Prostate gland (tissue), 2 donors: ENCODE measurements around the gene CABCOCO1. TPM values are rescaled to one million over a fixed set of nuclear protein-coding genes. Genes with fewer than 3 reads are reported as not detected.

Source experiments
- DNase-seq: peaks from one replicate; pipeline ENCODE4 v3.0.0-alpha.2; 2019; ENCODE audit warnings: low spot score
- H3K27ac ChIP-seq, 2 donors: fragments of 200-600 bp; sonication (generic); 2 replicates each; pipeline ENCODE4 v1.5.1; 2017 to 2019
- H3K27me3 ChIP-seq: fragments of 200-600 bp; sonication (generic); replicated peaks from 2 replicates; pipeline ENCODE4 v1.5.1; 2019; ENCODE audit not compliant: insufficient read depth
- H3K36me3 ChIP-seq, 2 donors: fragments of 200-600 bp; sonication (generic); 1 replicate in 1 of 2; 2 replicates in 1 of 2; pipeline versions ENCODE4 v1.5.1 to v1.8.1; 2017 to 2019
- H3K4me1 ChIP-seq: fragments of 200-600 bp; sonication (generic); replicated peaks from 2 replicates; pipeline ENCODE4 v1.5.1; 2019
- H3K4me3 ChIP-seq, 2 donors: fragments of 200-600 bp; sonication (generic); 2 replicates each; pipeline ENCODE4 v1.5.1; 2017 to 2019
- H3K9me3 ChIP-seq: fragments of 200-600 bp; sonication (generic); 2 replicates; pipeline ENCODE4 v1.5.1; 2017
- CTCF ChIP-seq, 4 experiments: fragments of 200-600 bp in 2 of 4; fragments of 450-650 bp in 2 of 4; sonication (generic) in 2 of 4; IDR thresholded peaks; 1 replicate in 3 of 4; 2 replicates in 1 of 4; pipeline ENCODE4 v1.5.1; 2016 to 2019; ENCODE audit warnings: antibody characterized with exemption in 4 of 4, mild to moderate bottlenecking in 2 of 4, moderate library complexity in 2 of 4
- POLR2A ChIP-seq: fragments of 450-650 bp; IDR thresholded peaks from one replicate; pipeline ENCODE4 v1.6.1; 2016; ENCODE audit warnings: antibody characterized with exemption, mild to moderate bottlenecking
- POLR2AphosphoS5 ChIP-seq: sonication (generic); formaldehyde crosslinking; IDR thresholded peaks from one replicate; pipeline ENCODE4 v1.6.1; 2017; ENCODE audit warnings: antibody characterized with exemption
- WGBS: methylation state at CpG from one replicate; pipeline ENCODE4 v1.1.5; 2018; 5-methylcytosine and 5-hydroxymethylcytosine counted together
- intact Hi-C: fragments of 100-400 bp; cut with DNase I; formaldehyde crosslinking; loops from one replicate; pipeline ENCODE4 v1.14.2; 2022
- total RNA-seq, 2 donors: library from RNA; depleted of rRNA; stranded (reverse); fragments of >200 nt; gene quantifications; one replicate each; pipeline ENCODE4 v1.1.0, GENCODE V29; 2016

Gene CABCOCO1
- total RNA-seq, 2 donors from 2014 or later, result 1.0 to 1.9 TPM

DNA sequence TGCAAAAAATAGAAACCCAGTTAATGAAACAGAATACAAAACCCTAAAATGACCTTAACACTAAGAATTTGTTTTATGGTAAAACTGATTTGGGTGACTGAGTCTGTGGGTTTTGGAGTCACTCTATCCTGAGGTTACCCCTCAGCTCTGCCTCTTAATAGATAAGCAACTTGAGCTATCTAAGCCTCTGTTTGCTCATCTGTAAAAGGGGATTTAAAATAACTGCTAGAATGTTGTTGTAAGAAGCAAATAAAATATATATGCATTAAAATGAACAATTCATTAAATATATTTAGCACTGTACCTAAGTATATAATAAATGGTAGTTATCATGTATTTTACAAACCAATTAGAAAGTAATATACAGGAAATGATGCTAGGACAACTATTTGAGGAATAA is 115.4 kb downstream of the CABCOCO1 start:
- no peak for TF ChIP-seq CTCF (IDR thresholded peaks at IDR 0.05)
- Histone ChIP-seq H3K9me3 (no peaks in the 10 kb centered on the region), H3K27ac (no peak overlapping the region)

DNA sequence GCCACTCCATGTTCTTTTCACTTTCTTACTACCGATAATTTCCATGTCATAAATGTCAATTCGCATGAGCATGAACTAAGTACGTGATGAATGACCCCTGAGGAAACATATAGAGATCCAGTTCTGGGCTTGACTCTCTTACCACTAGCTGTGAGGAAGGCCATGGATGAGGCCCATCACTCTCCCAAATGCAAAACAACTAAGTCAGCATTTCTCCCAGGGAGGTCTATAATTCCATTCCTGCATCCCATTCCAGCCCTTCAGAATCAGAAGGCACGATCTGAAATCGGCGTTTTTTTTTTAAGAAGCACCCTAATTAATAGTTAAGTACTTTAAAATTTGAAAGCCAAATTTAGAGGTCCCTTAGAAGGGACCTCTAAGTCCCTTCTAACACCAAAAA is 116.5 kb downstream of the CABCOCO1 start:
- 90% methylated on average over 6 of the region's 6 CpGs for WGBS
- no peaks in the 10 kb centered on the region for H3K9me3 ChIP-seq
- no peaks in the 10 kb centered on the region for H3K4me1 ChIP-seq
- intact Hi-C loops, result no loop called here
- H3K4me3 ChIP-seq, result no peak overlapping the region
- no peaks in the 10 kb centered on the region for H3K27me3 ChIP-seq
- TF ChIP-seq POLR2A (no peak), CTCF (IDR thresholded peaks at IDR 0.05) (no peak), POLR2AphosphoS5 (no peak)
- no peak overlapping the region for H3K27ac ChIP-seq
- H3K36me3 ChIP-seq, result no peaks in the 10 kb centered on the region
- DNase-seq, result no peak

More for the DNA sequence above, 115.4 kb downstream of the CABCOCO1 start:
- H3K27me3 ChIP-seq, result no peaks in the 10 kb centered on the region
- H3K36me3 ChIP-seq, result no peaks in the 10 kb centered on the region
- intact Hi-C loops, result no loop called here
- DNase-seq, result no peak
- no peak overlapping the region for H3K4me3 ChIP-seq
- no peaks in the 10 kb centered on the region for H3K4me1 ChIP-seq

- 72% methylated on average over 9 of the region's 9 CpGs for WGBS
- Histone ChIP-seq H3K4me1 (no peaks in the 10 kb centered on the region), H3K36me3 (no peaks in the 10 kb centered on the region), H3K27me3 (no peaks in the 10 kb centered on the region), H3K27ac (no peak overlapping the region), H3K4me3 (no peak overlapping the region), H3K9me3 (no peaks in the 10 kb centered on the region)
- intact Hi-C loops, result no loop called here
- DNase-seq, result no peak
- TF ChIP-seq CTCF (IDR thresholded peaks at IDR 0.05) (no peak), POLR2AphosphoS5 (no peak), POLR2A (no peak)
Observed at GRCh38 chr10:61779950-61780659, 117.4 kb downstream of the CABCOCO1 start.

DNA sequence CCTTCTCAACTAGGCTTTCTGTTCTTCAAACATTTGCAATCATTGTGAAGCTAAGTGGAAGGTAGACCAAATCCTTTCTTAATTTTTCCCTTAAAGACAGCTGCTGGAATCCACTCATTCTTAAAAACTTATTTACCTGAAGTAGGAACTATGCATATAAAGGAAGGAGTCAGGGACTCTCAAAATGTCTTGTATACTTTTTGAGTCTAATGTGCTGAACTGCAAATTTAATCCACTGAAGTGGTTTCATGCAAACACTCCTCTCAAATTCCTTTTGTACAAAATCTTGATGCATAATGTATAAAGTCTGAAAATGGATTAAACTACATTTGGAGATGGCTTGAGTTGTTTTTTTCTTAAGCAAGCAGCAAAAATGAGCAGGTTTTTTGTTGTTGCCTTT is 118.0 kb downstream of the CABCOCO1 start:
- H3K27ac ChIP-seq, result no peak overlapping the region
- no peak for DNase-seq
- no peaks in the 10 kb centered on the region for H3K36me3 ChIP-seq
- H3K4me1 ChIP-seq, result no peaks in the 10 kb centered on the region
- TF ChIP-seq CTCF (IDR thresholded peaks at IDR 0.05) (no peak), POLR2AphosphoS5 (no peak), POLR2A (no peak)
- intact Hi-C loops, result no loop called here
- no peak overlapping the region for H3K4me3 ChIP-seq
- H3K9me3 ChIP-seq, result no peaks in the 10 kb centered on the region
- H3K27me3 ChIP-seq, result no peaks in the 10 kb centered on the region

DNA sequence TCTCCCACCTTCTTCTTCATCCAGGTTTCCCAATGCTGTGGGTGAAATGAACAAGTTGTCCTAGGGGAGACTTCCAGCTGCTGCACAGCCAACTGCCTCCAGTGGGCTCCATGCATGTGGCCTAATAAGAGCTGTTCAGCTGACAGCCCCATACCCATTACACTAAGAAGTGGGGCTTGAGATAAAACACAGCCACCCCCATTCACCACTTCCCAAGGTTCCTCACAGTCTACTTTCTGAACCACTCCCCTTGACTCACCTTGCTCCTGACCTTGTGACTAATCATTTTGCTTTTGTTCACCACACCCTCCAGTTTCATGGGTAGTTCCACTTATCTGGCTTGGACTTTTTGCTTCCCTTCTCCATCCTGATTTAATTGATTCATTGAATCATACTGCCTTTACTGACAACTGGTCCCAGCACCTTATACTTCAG is 119.3 kb downstream of the CABCOCO1 start:
- H3K27me3 ChIP-seq, result no peaks in the 10 kb centered on the region
- H3K9me3 ChIP-seq, result no peaks in the 10 kb centered on the region
- H3K27ac ChIP-seq, result no peak overlapping the region
- H3K36me3 ChIP-seq, result no peaks in the 10 kb centered on the region
- TF ChIP-seq CTCF (IDR thresholded peaks at IDR 0.05), result no peak
- TF ChIP-seq POLR2AphosphoS5, result no peak
- TF ChIP-seq POLR2A, result no peak
- no peak for DNase-seq
- intact Hi-C loops, result no loop called here
- no peak overlapping the region for H3K4me3 ChIP-seq
- no peaks in the 10 kb centered on the region for H3K4me1 ChIP-seq
